Tibial artery (tissue), 4 donors: ENCODE measurements around the gene STRN3.
A peak's percentile ranks its signal among the peaks of the same experiment; 100 is the strongest.

ENCODE experiments used
- DNase-seq, 2 donors: peaks; one replicate each; pipeline ENCODE4 v3.0.0-alpha.2; 2019
- H3K27ac ChIP-seq, 2 donors: fragments of 200-600 bp; sonication (generic) in 1 of 2; 1 replicate in 1 of 2; 2 replicates in 1 of 2; pipeline ENCODE4 v1.5.1; 2018 to 2019; ENCODE audit warnings: mild to moderate bottlenecking in 1 of 2
- H3K27me3 ChIP-seq, 2 donors: fragments of 200-600 bp; sonication (generic) in 1 of 2; one replicate each; pipeline versions ENCODE4 v1.5.1 to v1.6.0; 2016 to 2019
- H3K36me3 ChIP-seq, 3 donors: fragments of 200-600 bp; sonication (generic) in 2 of 3; one replicate each; pipeline ENCODE4 v1.5.1; 2016 to 2019; ENCODE audit warnings: mild to moderate bottlenecking in 2 of 3
- H3K4me1 ChIP-seq, 4 donors: fragments of 200-600 bp; sonication (generic) in 2 of 4; 1 replicate in 3 of 4; 2 replicates in 1 of 4; pipeline ENCODE4 v1.5.1; 2016 to 2019
- H3K4me3 ChIP-seq, 2 donors: fragments of 200-600 bp; sonication (generic) in 1 of 2; 1 replicate in 1 of 2; 2 replicates in 1 of 2; pipeline ENCODE4 v1.5.1; 2018 to 2019; ENCODE audit warnings: mild to moderate bottlenecking in 2 of 2
- H3K9me3 ChIP-seq, 3 donors: fragments of 200-600 bp; sonication (generic) in 1 of 3; one replicate each; pipeline ENCODE4 v1.5.1; 2016 to 2019
- CTCF ChIP-seq, 2 experiments: fragments of 200-600 bp in 1 of 2; fragments of 450-650 bp in 1 of 2; IDR thresholded peaks; one replicate each; pipeline ENCODE4 v1.5.1; 2017 to 2019; ENCODE audit warnings: antibody characterized with exemption in 2 of 2, mild to moderate bottlenecking in 1 of 2, moderate library complexity in 1 of 2
- intact Hi-C: fragments of 100-400 bp; cut with DNase I; formaldehyde crosslinking; loops from one replicate; pipeline ENCODE4 v1.15.0; 2023; ENCODE audit warnings: low total_unique reads

Gene STRN3

GRCh38 chr14:31024577-31025366 lies 1.4 kb downstream of the STRN3 start:
- Histone ChIP-seq H3K9me3 (no peaks in the 10 kb centered on the region), H3K36me3 (peaks cover 0 to 11% (median 9%) of the 10 kb centered on the region in 3 donors), H3K4me3 (peak overlapping the region; percentile 100), H3K4me1 (peaks cover 0 to 27% (median 13%) of the 10 kb centered on the region in 4 donors), H3K27ac (peak overlapping the region; percentile 99 to 100), H3K27me3 (no peaks in the 10 kb centered on the region)
- intact Hi-C loops = no loop called here
- no peak for DNase-seq
- TF ChIP-seq CTCF (IDR thresholded peaks at IDR 0.05) = no peak

GRCh38 chr14:31024010-31024480 lies 2.1 kb downstream of the STRN3 start:
- H3K4me1 ChIP-seq = peaks cover 0 to 28% (median 15%) of the 10 kb centered on the region in 4 donors
- peak overlapping the region; percentile 99 to 100 for H3K27ac ChIP-seq
- DNase-seq = no peak
- H3K9me3 ChIP-seq = no peaks in the 10 kb centered on the region
- no peak for TF ChIP-seq CTCF (IDR thresholded peaks at IDR 0.05)
- no peaks in the 10 kb centered on the region for H3K27me3 ChIP-seq
- peak overlapping the region; percentile 100 for H3K4me3 ChIP-seq
- H3K36me3 ChIP-seq = peaks cover 0 to 13% (median 9%) of the 10 kb centered on the region in 3 donors
- intact Hi-C loops = no loop called here

GRCh38 chr14:31022386-31022785 lies 3.8 kb downstream of the STRN3 start:
- peaks cover 0 to 42% (median 20%) of the 10 kb centered on the region in 4 donors for H3K4me1 ChIP-seq
- H3K9me3 ChIP-seq = no peaks in the 10 kb centered on the region
- H3K27ac ChIP-seq = peak overlapping the region in 1 of 2 donors; percentile 100
- intact Hi-C loops = no loop called here
- TF ChIP-seq CTCF (IDR thresholded peaks at IDR 0.05) = no peak
- DNase-seq = no peak
- no peaks in the 10 kb centered on the region for H3K27me3 ChIP-seq
- no peak overlapping the region for H3K4me3 ChIP-seq
- peaks cover 0 to 13% (median 9%) of the 10 kb centered on the region in 3 donors for H3K36me3 ChIP-seq

GRCh38 chr14:31021576-31021949 lies 4.6 kb downstream of the STRN3 start:
- Histone ChIP-seq H3K9me3 (no peaks in the 10 kb centered on the region), H3K27ac (no peak overlapping the region), H3K4me3 (no peak overlapping the region), H3K36me3 (peaks cover 0 to 13% (median 9%) of the 10 kb centered on the region in 3 donors), H3K27me3 (no peaks in the 10 kb centered on the region), H3K4me1 (peaks cover 0 to 39% (median 20%) of the 10 kb centered on the region in 4 donors)
- DNase-seq = no peak
- TF ChIP-seq CTCF (IDR thresholded peaks at IDR 0.05) = no peak
- intact Hi-C loops = no loop called here

GRCh38 chr14:31020834-31021575 lies 5.2 kb downstream of the STRN3 start:
- no peaks in the 10 kb centered on the region for H3K27me3 ChIP-seq
- peaks cover 0 to 39% (median 21%) of the 10 kb centered on the region in 4 donors for H3K4me1 ChIP-seq
- H3K4me3 ChIP-seq = no peak overlapping the region
- intact Hi-C loops = no loop called here
- peaks cover 0 to 13% (median 9%) of the 10 kb centered on the region in 3 donors for H3K36me3 ChIP-seq
- TF ChIP-seq CTCF (IDR thresholded peaks at IDR 0.05) = no peak
- no peak overlapping the region for H3K27ac ChIP-seq
- no peaks in the 10 kb centered on the region for H3K9me3 ChIP-seq
- DNase-seq = no peak
